Neural cell (in vitro differentiated cells): Measurements from ENCODE around the gene ABCC5. TPM values are rescaled to one million over a fixed set of nuclear protein-coding genes. Genes with fewer than 3 reads are reported as not detected.

ENCODE experiments used
- H2AFZ ChIP-seq: fragments of 200-600, 300-800 bp; sonication (generic), shearing (Covaris generic); 2 replicates; pipeline ENCODE4 v1.6.0; 2014; ENCODE audit warnings: low read depth, mild to moderate bottlenecking, antibody characterized with exemption, low read length, moderate library complexity
- H3F3A ChIP-seq: fragments of 200-600 bp; shearing (Covaris generic); 2 replicates; pipeline ENCODE4 v1.6.1; 2016; ENCODE audit warnings: mild to moderate bottlenecking, moderate library complexity, mixed read lengths, antibody characterized with exemption, low read length; ENCODE audit not compliant: insufficient read depth, poor library complexity, severe bottlenecking
- H3K27ac ChIP-seq: fragments of 200-600, 300-800 bp; sonication (generic), shearing (Covaris generic); 2 replicates; pipeline ENCODE4 v1.5.1; 2014; ENCODE audit warnings: mild to moderate bottlenecking, low read length, moderate library complexity
- H3K27me3 ChIP-seq: fragments of 300-800, 200-600 bp; sonication (generic), shearing (Covaris generic); 2 replicates; pipeline ENCODE4 v1.6.0; 2014; ENCODE audit warnings: mild to moderate bottlenecking, low read depth, low read length, moderate library complexity; ENCODE audit not compliant: insufficient read depth
- H3K36me3 ChIP-seq: fragments of 300-800, 200-600 bp; sonication (generic), shearing (Covaris generic); 2 replicates; pipeline ENCODE4 v1.5.1; 2014; ENCODE audit warnings: mild to moderate bottlenecking, antibody characterized with exemption, low read length, moderate library complexity; ENCODE audit not compliant: insufficient read depth
- H3K4me2 ChIP-seq: fragments of 300-800, 200-600 bp; sonication (generic), shearing (Covaris generic); 2 replicates; pipeline ENCODE4 v1.6.0; 2014; ENCODE audit warnings: mild to moderate bottlenecking, low read length
- H3K4me3 ChIP-seq: fragments of 300-800, 200-600 bp; sonication (generic), shearing (Covaris generic); 2 replicates; pipeline ENCODE4 v1.5.1; 2014; ENCODE audit warnings: mild to moderate bottlenecking, low read length, moderate library complexity
- H3K79me2 ChIP-seq: fragments of 200-600 bp; shearing (Covaris generic); replicated peaks from 2 replicates; pipeline ENCODE4 v1.6.0; 2014; ENCODE audit warnings: mild to moderate bottlenecking, low read length, moderate library complexity; ENCODE audit not compliant: insufficient read depth
- H3K9ac ChIP-seq: fragments of 300-800, 200-600 bp; sonication (generic), shearing (Covaris generic); 2 replicates; pipeline ENCODE4 v1.6.1; 2016; ENCODE audit warnings: mild to moderate bottlenecking, low read length, mixed read lengths
- H3K9me2 ChIP-seq: fragments of 200-600 bp; shearing (Covaris generic); 2 replicates; pipeline ENCODE4 v1.6.1; 2016; ENCODE audit warnings: mild to moderate bottlenecking, low read length, mixed read lengths; ENCODE audit not compliant: insufficient read depth
- H3K9me3 ChIP-seq: fragments of 200-600, 300-800 bp; sonication (generic), shearing (Covaris generic); 2 replicates; pipeline ENCODE4 v1.6.1; 2016; ENCODE audit warnings: mild to moderate bottlenecking, mixed run types, low read length, moderate library complexity, mixed read lengths
- H4K20me1 ChIP-seq: fragments of 200-600 bp; shearing (Covaris generic); 2 replicates; pipeline ENCODE4 v1.6.1; 2016; ENCODE audit warnings: mild to moderate bottlenecking, mixed run types; ENCODE audit not compliant: insufficient read depth
- CTCF ChIP-seq: fragments of 450-650 bp; IDR thresholded peaks from 2 replicates; pipeline ENCODE4 v1.5.1; 2014; ENCODE audit warnings: antibody characterized with exemption, mild to moderate bottlenecking, moderate library complexity; ENCODE audit not compliant: poor library complexity, severe bottlenecking
- EP300 ChIP-seq: fragments of 450-650 bp; conservative IDR thresholded peaks from 2 replicates; pipeline ENCODE4 v1.6.1; 2014; ENCODE audit warnings: antibody characterized with exemption, mild to moderate bottlenecking, moderate library complexity; ENCODE audit not compliant: poor library complexity, severe bottlenecking
- EZH2 ChIP-seq: fragments of 200-600, 300-800 bp; shearing (Covaris generic), sonication (generic); IDR thresholded peaks from 2 replicates; pipeline ENCODE4 v1.6.1; 2014; ENCODE audit warnings: antibody characterized with exemption, low read length, borderline replicate concordance, mild to moderate bottlenecking; ENCODE audit not compliant: insufficient read depth, poor library complexity, severe bottlenecking
- MXI1 ChIP-seq: fragments of 450-650 bp; conservative IDR thresholded peaks from 2 replicates; pipeline ENCODE4 v1.6.1; 2014; ENCODE audit warnings: antibody characterized with exemption, mild to moderate bottlenecking; ENCODE audit not compliant: poor library complexity, severe bottlenecking
- POLR2AphosphoS5 ChIP-seq: IDR thresholded peaks from 2 replicates; pipeline ENCODE4 v1.6.1; 2012
- RAD21 ChIP-seq: fragments of 450-650 bp; conservative IDR thresholded peaks from 2 replicates; pipeline ENCODE4 v1.6.1; 2014; ENCODE audit warnings: antibody characterized with exemption, mild to moderate bottlenecking, moderate library complexity
- REST ChIP-seq: IDR thresholded peaks from 2 replicates; pipeline ENCODE4 v1.6.1; 2012; ENCODE audit warnings: borderline replicate concordance
- SMC3 ChIP-seq: fragments of 450-650 bp; conservative IDR thresholded peaks from 2 replicates; pipeline ENCODE4 v1.6.1; 2014; ENCODE audit warnings: antibody characterized with exemption, mild to moderate bottlenecking, moderate library complexity; ENCODE audit not compliant: poor library complexity
- TAF1 ChIP-seq: IDR thresholded peaks from 2 replicates; pipeline ENCODE4 v1.6.1; 2012; ENCODE audit warnings: low read depth
- polyA plus RNA-seq: library from polyadenylated mRNA; depleted of rRNA; stranded (reverse); fragments of >200 nt; gene quantifications from 2 replicates; pipeline ENCODE4 v1.2.3, GENCODE V29; 2014

The ABCC5 gene
- polyA plus RNA-seq, 1 donor from 2014 or later, result 227 TPM

GRCh38 chr3:183962807-183963206 lies 54.9 kb downstream of the ABCC5 start:
- Histone ChIP-seq H3K9ac (no peak overlapping the region), H3K36me3 (peaks cover 13% of the 10 kb centered on the region), H3K27ac (no peak overlapping the region), H3K4me2 (no peak overlapping the region), H2AFZ (no peak overlapping the region), H4K20me1 (no peaks in the 10 kb centered on the region), H3K79me2 (no peaks in the 10 kb centered on the region), H3K27me3 (no peaks in the 10 kb centered on the region), H3K4me3 (no peak overlapping the region), H3K9me3 (no peaks in the 10 kb centered on the region), H3K9me2 (no peaks in the 10 kb centered on the region), H3F3A (no peaks in the 10 kb centered on the region)
- TF ChIP-seq REST (no peak), EZH2 (no peak), SMC3 (no peak), RAD21 (no peak), MXI1 (no peak), CTCF (no peak), TAF1 (no peak), EP300 (no peak), POLR2AphosphoS5 (no peak)

GRCh38 chr3:183959214-183959613 lies 58.5 kb downstream of the ABCC5 start:
- Histone ChIP-seq H3K27me3 (no peaks in the 10 kb centered on the region), H2AFZ (no peak overlapping the region)

More at GRCh38 chr3:183959214-183959613, 58.5 kb downstream of the ABCC5 start:
- peaks cover 13% of the 10 kb centered on the region for H3K36me3 ChIP-seq
- H3K9ac ChIP-seq, result no peak overlapping the region
- H3F3A ChIP-seq, result no peaks in the 10 kb centered on the region
- H3K4me2 ChIP-seq, result no peak overlapping the region
- H3K9me2 ChIP-seq, result no peaks in the 10 kb centered on the region
- no peaks in the 10 kb centered on the region for H4K20me1 ChIP-seq
- no peaks in the 10 kb centered on the region for H3K9me3 ChIP-seq
- H3K79me2 ChIP-seq, result no peaks in the 10 kb centered on the region
- H3K4me3 ChIP-seq, result no peak overlapping the region
- no peak overlapping the region for H3K27ac ChIP-seq
- TF ChIP-seq MXI1, result no peak
- no peak for TF ChIP-seq SMC3
- no peak for TF ChIP-seq POLR2AphosphoS5
- no peak for TF ChIP-seq RAD21
- TF ChIP-seq TAF1, result no peak
- TF ChIP-seq REST, result no peak
- TF ChIP-seq EZH2, result no peak
- no peak for TF ChIP-seq CTCF
- TF ChIP-seq EP300, result no peak
